DND-41 (cell line): ENCODE data around the gene TRPM3.
"Not testable (repeated sequence)": the region's sequence is repeated elsewhere in the genome, so short reads cannot be mapped to it uniquely, and the experiment has no call there.

Experiments used
- ATAC-seq: fragments of 200-7000 bp; cut with Tn5 transposase; 3 replicates; pipeline ENCODE4 v1.9.1; 2021; ENCODE audit warnings: low read depth; ENCODE audit not compliant: insufficient read depth
- DNase-seq: peaks from one replicate; pipeline ENCODE4 v3.0.0-alpha.2; 2020
- H2AFZ ChIP-seq: 2 replicates; pipeline ENCODE4 v1.6.0; 2012; ENCODE audit warnings: low read depth, low read length
- H3K27ac ChIP-seq: 2 replicates; pipeline ENCODE4 v1.5.1; 2012; ENCODE audit warnings: low read length, inconsistent platforms
- H3K27me3 ChIP-seq: fragments of 200-600 bp; sonication (generic); 2 replicates; pipeline ENCODE4 v1.6.0; 2012; ENCODE audit warnings: low read length, mild to moderate bottlenecking, inconsistent platforms; ENCODE audit not compliant: insufficient read depth, poor library complexity
- H3K36me3 ChIP-seq: 2 replicates; pipeline ENCODE4 v1.5.1; 2012; ENCODE audit warnings: low read length, inconsistent platforms; ENCODE audit not compliant: insufficient read depth
- H3K4me1 ChIP-seq: 2 replicates; pipeline ENCODE4 v1.5.1; 2012; ENCODE audit warnings: mild to moderate bottlenecking, low read length; ENCODE audit not compliant: insufficient read depth
- H3K4me2 ChIP-seq: 2 replicates; pipeline ENCODE4 v1.6.0; 2012; ENCODE audit warnings: mild to moderate bottlenecking, moderate library complexity, low read length, inconsistent platforms; ENCODE audit not compliant: insufficient read depth
- H3K4me3 ChIP-seq, 2 experiments: fragments of 200-600 bp in 1 of 2; shearing (Covaris generic) in 1 of 2; 2 replicates each; pipeline ENCODE4 v1.5.1; 2012 to 2016; ENCODE audit warnings: inconsistent platforms in 2 of 2, low read length in 2 of 2, mild to moderate bottlenecking in 2 of 2, low read depth in 1 of 2, moderate library complexity in 1 of 2
- H3K79me2 ChIP-seq: 2 replicates; pipeline ENCODE4 v1.6.0; 2012; ENCODE audit warnings: low read length, inconsistent platforms; ENCODE audit not compliant: insufficient read depth
- H3K9ac ChIP-seq: 2 replicates; pipeline ENCODE4 v1.6.0; 2012; ENCODE audit warnings: low read depth, mild to moderate bottlenecking, inconsistent platforms, low read length, moderate library complexity
- H3K9me3 ChIP-seq: 2 replicates; pipeline ENCODE4 v1.5.1; 2012; ENCODE audit warnings: low read length, moderate library complexity, mild to moderate bottlenecking, inconsistent platforms; ENCODE audit not compliant: insufficient read depth, severe bottlenecking
- H4K20me1 ChIP-seq: 2 replicates; pipeline ENCODE4 v1.6.0; 2012; ENCODE audit warnings: low read length; ENCODE audit not compliant: insufficient read depth
- EZH2 ChIP-seq: IDR thresholded peaks from 3 replicates; pipeline ENCODE4 v1.6.1; 2012; ENCODE audit warnings: borderline replicate concordance, low read depth, mild to moderate bottlenecking, moderate library complexity, low read length, inconsistent platforms; ENCODE audit not compliant: severe bottlenecking
- TF ChIP-seq, protein P1 (sequence below): IDR thresholded peaks from 2 replicates; pipeline ENCODE4 v1.5.1; 2012; ENCODE audit warnings: borderline replicate concordance, low read length, moderate library complexity, mild to moderate bottlenecking; ENCODE audit not compliant: poor library complexity, severe bottlenecking; ENCODE audit errors: extremely low read depth

TRPM3 gene

DNA sequence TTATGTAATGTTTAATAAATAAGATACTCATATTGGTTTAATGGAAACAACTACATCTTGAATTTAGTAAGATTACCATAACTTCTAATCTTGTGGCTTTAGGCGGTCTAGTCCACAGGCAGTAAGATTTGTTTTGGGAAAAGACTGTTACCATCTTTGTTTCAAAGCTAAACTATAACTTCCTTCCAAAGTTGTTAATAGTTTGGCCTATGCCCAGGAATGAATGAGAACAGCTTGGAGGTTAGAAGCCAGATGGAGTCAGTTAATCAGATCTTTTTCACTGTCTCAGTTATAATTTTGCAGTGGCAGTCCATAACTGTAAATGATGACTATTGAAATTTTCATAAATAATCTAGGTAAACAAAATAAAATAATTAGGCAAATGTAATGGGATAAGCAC, 465.1 kb downstream of the TRPM3 start:
- no peak for ATAC-seq
- no peak for DNase-seq
- no peaks in the 10 kb centered on the region for H4K20me1 ChIP-seq
- no peak overlapping the region for H3K27ac ChIP-seq
- H3K9me3 ChIP-seq = peaks cover 9% of the 10 kb centered on the region
- TF ChIP-seq EZH2 = no peak
- TF ChIP-seq, protein P1, sequence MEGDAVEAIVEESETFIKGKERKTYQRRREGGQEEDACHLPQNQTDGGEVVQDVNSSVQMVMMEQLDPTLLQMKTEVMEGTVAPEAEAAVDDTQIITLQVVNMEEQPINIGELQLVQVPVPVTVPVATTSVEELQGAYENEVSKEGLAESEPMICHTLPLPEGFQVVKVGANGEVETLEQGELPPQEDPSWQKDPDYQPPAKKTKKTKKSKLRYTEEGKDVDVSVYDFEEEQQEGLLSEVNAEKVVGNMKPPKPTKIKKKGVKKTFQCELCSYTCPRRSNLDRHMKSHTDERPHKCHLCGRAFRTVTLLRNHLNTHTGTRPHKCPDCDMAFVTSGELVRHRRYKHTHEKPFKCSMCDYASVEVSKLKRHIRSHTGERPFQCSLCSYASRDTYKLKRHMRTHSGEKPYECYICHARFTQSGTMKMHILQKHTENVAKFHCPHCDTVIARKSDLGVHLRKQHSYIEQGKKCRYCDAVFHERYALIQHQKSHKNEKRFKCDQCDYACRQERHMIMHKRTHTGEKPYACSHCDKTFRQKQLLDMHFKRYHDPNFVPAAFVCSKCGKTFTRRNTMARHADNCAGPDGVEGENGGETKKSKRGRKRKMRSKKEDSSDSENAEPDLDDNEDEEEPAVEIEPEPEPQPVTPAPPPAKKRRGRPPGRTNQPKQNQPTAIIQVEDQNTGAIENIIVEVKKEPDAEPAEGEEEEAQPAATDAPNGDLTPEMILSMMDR = no peak
- no peak overlapping the region for H2AFZ ChIP-seq
- no peak overlapping the region for H3K4me2 ChIP-seq
- H3K79me2 ChIP-seq = no peaks in the 10 kb centered on the region
- H3K4me3 ChIP-seq = no peak overlapping the region
- H3K9ac ChIP-seq = no peak overlapping the region
- no peaks in the 10 kb centered on the region for H3K36me3 ChIP-seq
- no peaks in the 10 kb centered on the region for H3K27me3 ChIP-seq
- H3K4me1 ChIP-seq = no peaks in the 10 kb centered on the region

DNA sequence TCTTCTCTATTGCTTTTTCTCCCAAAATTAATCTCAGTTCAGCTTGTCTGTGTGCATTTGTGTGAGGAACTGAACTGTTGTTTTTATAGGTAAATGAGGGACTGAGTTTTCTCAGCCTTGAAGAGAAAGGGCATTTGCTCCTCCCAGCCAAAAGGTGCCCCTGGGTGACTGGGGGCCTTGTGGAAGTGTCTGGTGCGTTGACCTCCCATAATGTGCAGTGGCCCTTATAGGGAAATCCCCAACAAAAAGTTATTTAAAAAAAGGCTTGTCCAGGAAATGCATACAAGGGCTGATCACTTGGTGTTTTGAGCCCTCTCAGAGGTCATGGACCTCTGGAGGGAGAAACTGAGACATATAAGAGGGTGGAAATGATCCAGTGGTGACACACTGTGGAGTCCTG, 467.3 kb downstream of the TRPM3 start:
- H4K20me1 ChIP-seq = no peaks in the 10 kb centered on the region
- H3K4me1 ChIP-seq = no peaks in the 10 kb centered on the region
- no peak overlapping the region for H3K4me2 ChIP-seq
- H3K36me3 ChIP-seq = no peaks in the 10 kb centered on the region
- ATAC-seq (no peak), DNase-seq (no peak)
- no peak overlapping the region for H3K4me3 ChIP-seq
- H3K27me3 ChIP-seq = no peaks in the 10 kb centered on the region
- TF ChIP-seq, protein P1 = no peak
- TF ChIP-seq EZH2 = no peak
- peaks cover 7% of the 10 kb centered on the region for H3K9me3 ChIP-seq
- H2AFZ ChIP-seq = no peak overlapping the region
- H3K79me2 ChIP-seq = no peaks in the 10 kb centered on the region
- H3K9ac ChIP-seq = no peak overlapping the region
- no peak overlapping the region for H3K27ac ChIP-seq

DNA sequence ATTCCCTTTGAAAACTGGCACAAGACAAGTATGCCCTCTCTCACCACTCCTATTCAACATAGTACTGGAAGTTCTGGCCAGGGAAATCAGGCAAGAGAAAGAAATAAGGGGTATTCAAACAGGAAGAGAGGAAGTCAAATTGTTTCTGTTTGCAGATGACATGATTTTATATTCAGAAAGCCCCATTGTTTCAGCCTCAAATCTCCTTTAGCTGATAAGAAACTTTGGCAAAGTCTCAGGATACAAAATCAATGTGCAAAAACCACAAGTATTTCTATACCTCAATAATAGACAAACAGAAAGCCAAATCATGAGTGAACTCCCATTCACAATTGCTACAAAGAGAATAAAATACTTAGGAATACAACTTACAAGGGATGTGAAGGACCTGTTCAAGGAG, 476.8 kb downstream of the TRPM3 start:
- H3K27ac ChIP-seq, H2AFZ ChIP-seq, H3K79me2 ChIP-seq, H4K20me1 ChIP-seq, H3K36me3 ChIP-seq, ATAC-seq, H3K27me3 ChIP-seq, DNase-seq, H3K4me2 ChIP-seq, H3K4me3 ChIP-seq, H3K9me3 ChIP-seq, H3K9ac ChIP-seq, H3K4me1 ChIP-seq: not testable (repeated sequence)

DNA sequence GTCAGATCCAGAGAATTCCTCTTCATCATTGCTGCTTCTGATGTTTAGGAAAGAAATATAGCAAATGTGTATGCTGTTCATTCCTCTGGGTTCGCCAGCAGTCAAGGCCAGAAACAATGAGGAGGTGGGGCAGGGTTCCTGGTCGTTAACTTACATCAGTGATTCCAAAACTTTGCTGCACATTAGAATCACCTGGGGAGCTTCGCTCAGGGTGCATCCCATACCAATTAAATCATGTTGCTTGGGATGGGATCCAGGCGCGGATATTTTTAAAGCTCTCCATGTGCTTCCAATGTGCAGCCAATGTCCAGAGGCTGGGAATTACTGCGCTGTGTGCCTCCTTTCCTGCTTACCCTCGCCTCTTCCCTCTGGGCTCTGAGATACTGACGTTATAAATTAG, 479.1 kb downstream of the TRPM3 start:
- Histone ChIP-seq H3K36me3 (no peaks in the 10 kb centered on the region), H4K20me1 (no peaks in the 10 kb centered on the region), H3K27ac (no peak overlapping the region), H3K27me3 (no peaks in the 10 kb centered on the region), H3K9me3 (no peaks in the 10 kb centered on the region), H3K79me2 (no peaks in the 10 kb centered on the region), H2AFZ (no peak overlapping the region), H3K4me1 (no peaks in the 10 kb centered on the region), H3K9ac (no peak overlapping the region), H3K4me3 (no peak overlapping the region), H3K4me2 (no peak overlapping the region)
- TF ChIP-seq, protein P1 = no peak
- no peak for TF ChIP-seq EZH2
- no peak for DNase-seq
- ATAC-seq = no peak
